D721Med (cell line): Measurements from ENCODE around the gene RIPK1.
"Not testable (repeated sequence)": the region's sequence is repeated elsewhere in the genome, so short reads cannot be mapped to it uniquely, and the experiment has no call there.

Source experiments
- DNase-seq: peaks from one replicate; pipeline ENCODE4 v3.0.0; 2011; ENCODE audit warnings: low spot score; ENCODE audit not compliant: insufficient read length
- FAIRE-seq: peaks from 2 replicates; lab custom pipeline; 2011; peaks lifted over from hg19 to GRCh38; lab: Jason Lieb, UNC
- TF ChIP-seq, protein P1 (sequence below): IDR thresholded peaks from 2 replicates; pipeline ENCODE4 v1.5.1; 2012; ENCODE audit warnings: mild to moderate bottlenecking, control low read depth; ENCODE audit not compliant: insufficient read depth; ENCODE audit errors: missing control alignments

RIPK1 gene

GRCh38 chr6:3133515-3133914, 65.2 kb downstream of the RIPK1 start:
- DNase-seq (no peak), FAIRE-seq (no peak)
- TF ChIP-seq, protein P1, sequence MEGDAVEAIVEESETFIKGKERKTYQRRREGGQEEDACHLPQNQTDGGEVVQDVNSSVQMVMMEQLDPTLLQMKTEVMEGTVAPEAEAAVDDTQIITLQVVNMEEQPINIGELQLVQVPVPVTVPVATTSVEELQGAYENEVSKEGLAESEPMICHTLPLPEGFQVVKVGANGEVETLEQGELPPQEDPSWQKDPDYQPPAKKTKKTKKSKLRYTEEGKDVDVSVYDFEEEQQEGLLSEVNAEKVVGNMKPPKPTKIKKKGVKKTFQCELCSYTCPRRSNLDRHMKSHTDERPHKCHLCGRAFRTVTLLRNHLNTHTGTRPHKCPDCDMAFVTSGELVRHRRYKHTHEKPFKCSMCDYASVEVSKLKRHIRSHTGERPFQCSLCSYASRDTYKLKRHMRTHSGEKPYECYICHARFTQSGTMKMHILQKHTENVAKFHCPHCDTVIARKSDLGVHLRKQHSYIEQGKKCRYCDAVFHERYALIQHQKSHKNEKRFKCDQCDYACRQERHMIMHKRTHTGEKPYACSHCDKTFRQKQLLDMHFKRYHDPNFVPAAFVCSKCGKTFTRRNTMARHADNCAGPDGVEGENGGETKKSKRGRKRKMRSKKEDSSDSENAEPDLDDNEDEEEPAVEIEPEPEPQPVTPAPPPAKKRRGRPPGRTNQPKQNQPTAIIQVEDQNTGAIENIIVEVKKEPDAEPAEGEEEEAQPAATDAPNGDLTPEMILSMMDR = no peak

DNA sequence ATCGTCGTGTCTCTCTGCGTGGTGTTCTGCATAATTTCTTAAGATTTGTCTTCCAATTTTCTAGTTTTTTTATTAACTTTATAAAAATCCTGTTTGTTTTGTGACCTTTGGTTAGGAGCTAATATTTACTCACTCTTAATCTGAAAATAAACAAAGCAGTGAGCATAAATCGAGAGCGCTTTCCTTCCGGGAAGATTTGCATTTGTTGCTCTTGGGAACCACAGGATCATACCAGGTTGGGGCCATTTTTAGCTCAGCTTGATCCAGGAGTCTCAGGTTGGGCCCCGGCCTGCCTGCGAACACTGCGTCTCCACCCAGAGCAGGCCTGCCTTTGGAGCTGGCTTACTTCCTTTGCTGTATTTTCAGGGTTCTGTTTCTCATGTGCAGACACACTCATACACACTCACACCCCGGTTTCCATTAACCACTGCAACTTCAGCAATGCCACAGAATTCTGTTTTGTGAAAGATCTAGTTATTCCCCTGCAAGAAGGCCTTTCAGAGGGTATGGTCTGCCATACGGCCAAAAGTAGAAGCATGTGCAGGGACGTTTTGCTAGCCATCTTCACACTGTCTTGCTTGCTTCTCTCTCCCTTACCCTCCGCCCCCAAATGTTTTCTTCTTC, 67.5 kb downstream of the RIPK1 start:
- DNase-seq (no peak), FAIRE-seq (no peak)
- TF ChIP-seq, protein P1 = no peak

GRCh38 chr6:3136292-3137011, 68.2 kb downstream of the RIPK1 start:
- TF ChIP-seq, protein P1 = no peak
- no peak for FAIRE-seq
- DNase-seq = no peak

- no peak for FAIRE-seq
- no peak for DNase-seq
- TF ChIP-seq, protein P1 = no peak
Observed at GRCh38 chr6:3137057-3137777, 68.9 kb downstream of the RIPK1 start.

DNA sequence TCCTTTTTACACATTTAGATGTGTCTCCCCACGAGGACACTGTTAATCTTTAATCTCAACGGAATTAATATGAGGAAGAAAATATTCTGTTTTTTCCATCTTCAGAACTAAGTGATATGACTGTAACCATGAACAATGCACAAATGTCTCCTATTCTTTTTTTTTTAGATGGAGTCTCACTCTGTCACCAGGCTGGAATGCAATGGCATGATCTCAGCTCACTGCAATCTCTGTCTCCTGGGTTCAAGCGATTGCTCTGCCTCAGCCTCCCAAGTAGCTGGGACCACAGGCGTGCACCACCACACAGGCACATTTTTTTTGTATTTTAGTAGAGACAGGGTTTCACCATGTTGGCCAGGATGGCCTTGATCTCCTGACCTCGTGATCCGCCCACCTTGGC, 69.6 kb downstream of the RIPK1 start:
- not testable (repeated sequence) for FAIRE-seq, DNase-seq

GRCh38 chr6:3138341-3138740, 70.0 kb downstream of the RIPK1 start:
- TF ChIP-seq, protein P1 = no peak
- FAIRE-seq (no peak), DNase-seq (no peak)

GRCh38 chr6:3139090-3139903, 71.0 kb downstream of the RIPK1 start:
- TF ChIP-seq, protein P1 = no peak
- DNase-seq (no peak), FAIRE-seq (no peak)
